Esophagus squamous epithelium (tissue), 5 donors: ENCODE data around the gene PRKAR1B. TPM values are rescaled to one million over a fixed set of nuclear protein-coding genes. Genes with fewer than 3 reads are reported as not detected.

ENCODE experiments used
- DNase-seq: peaks from one replicate; lab custom pipeline; 2025; lab: John Stamatoyannopoulos, UW
- H3K27ac ChIP-seq, 4 donors: fragments of 200-600 bp; sonication (generic); one replicate each; pipeline ENCODE4 v1.5.1; 2016 to 2019; ENCODE audit warnings: mild to moderate bottlenecking in 1 of 4
- H3K27me3 ChIP-seq, 4 donors: fragments of 200-600 bp; sonication (generic); 1 replicate in 3 of 4; 2 replicates in 1 of 4; pipeline versions ENCODE4 v1.5.1 to v1.6.0; 2017 to 2021; ENCODE audit warnings: antibody characterized with exemption in 1 of 4
- H3K36me3 ChIP-seq, 3 donors: fragments of 200-600 bp; sonication (generic); one replicate each; pipeline ENCODE4 v1.5.1; 2016 to 2019
- H3K4me1 ChIP-seq, 3 donors: fragments of 200-600 bp; sonication (generic); one replicate each; pipeline ENCODE4 v1.5.1; 2017 to 2019
- H3K4me3 ChIP-seq, 4 donors: fragments of 200-600 bp; sonication (generic); 1 replicate in 3 of 4; 2 replicates in 1 of 4; pipeline ENCODE4 v1.5.1; 2016 to 2019; ENCODE audit warnings: mild to moderate bottlenecking in 2 of 4, moderate library complexity in 1 of 4
- H3K9me3 ChIP-seq, 3 donors: fragments of 200-600 bp; sonication (generic); one replicate each; pipeline ENCODE4 v1.5.1; 2016 to 2019
- CTCF ChIP-seq, 6 experiments: fragments of 450-650 bp in 4 of 6; fragments of 200-600 bp in 2 of 6; sonication (generic) in 2 of 6; IDR thresholded peaks; one replicate each; pipeline ENCODE4 v1.5.1; 2016 to 2019; ENCODE audit warnings: antibody characterized with exemption in 6 of 6, mild to moderate bottlenecking in 4 of 6, moderate library complexity in 4 of 6
- POLR2A ChIP-seq, 4 donors: fragments of 450-650 bp; IDR thresholded peaks; one replicate each; pipeline ENCODE4 v1.6.1; 2017; ENCODE audit warnings: antibody characterized with exemption in 4 of 4, mild to moderate bottlenecking in 4 of 4, moderate library complexity in 3 of 4
- WGBS, 2 donors: methylation state at CpG; one replicate each; pipeline ENCODE4 v1.1.5; 2018; 5-methylcytosine and 5-hydroxymethylcytosine counted together
- intact Hi-C: fragments of 100-400 bp; cut with DNase I; formaldehyde crosslinking; loops from one replicate; pipeline ENCODE4 v1.15.0; 2022
- total RNA-seq, 4 donors: library from RNA; depleted of rRNA; stranded (reverse); fragments of >200 nt; gene quantifications; one replicate each; pipeline ENCODE4 v1.1.0, GENCODE V29; 2016
- donor health status: DM: yes; HTN: yes; CAD: no.

PRKAR1B gene
- total RNA-seq, 4 donors from 2014 or later = 10.2 to 13.1 (median 12.5) TPM

- Histone ChIP-seq H3K36me3 (no peaks in the 10 kb centered on the region), H3K9me3 (no peaks in the 10 kb centered on the region), H3K27me3 (peaks cover 0 to 61% (median 0%) of the 10 kb centered on the region in 4 donors), H3K4me1 (no peaks in the 10 kb centered on the region), H3K27ac (no peak overlapping the region), H3K4me3 (no peak overlapping the region)
- DNase-seq = no peak
- 65 to 78% methylated on average over 3 to 9 of the region's 10 CpGs for WGBS, 2 donors
- intact Hi-C loops = no loop called here
- TF ChIP-seq CTCF (IDR thresholded peaks at IDR 0.05) (no peak), POLR2A (IDR thresholded peaks at IDR 0.05) (no peak)
These were observed 195.3 kb downstream of the PRKAR1B start for GRCh38 chr7:531777-532176.

- no peaks in the 10 kb centered on the region for H3K9me3 ChIP-seq
- H3K27ac ChIP-seq = no peak overlapping the region
- H3K27me3 ChIP-seq = peaks cover 0 to 77% (median 0%) of the 10 kb centered on the region in 4 donors
- no peaks in the 10 kb centered on the region for H3K36me3 ChIP-seq
- 91 to 92% methylated on average over 2 of the region's 2 CpGs for WGBS, 2 donors
- intact Hi-C loops = no loop called here
- H3K4me3 ChIP-seq = no peak overlapping the region
- peaks cover 0 to 9% (median 4%) of the 10 kb centered on the region in 3 donors for H3K4me1 ChIP-seq
- no peak for DNase-seq
- no peak for TF ChIP-seq POLR2A (IDR thresholded peaks at IDR 0.05)
- no peak for TF ChIP-seq CTCF (IDR thresholded peaks at IDR 0.05)
These were observed 198.6 kb downstream of the PRKAR1B start for GRCh38 chr7:528451-528850.

- H3K4me3 ChIP-seq = no peak overlapping the region
- peaks cover 1 to 12% (median 8%) of the 10 kb centered on the region in 3 donors for H3K4me1 ChIP-seq
- 80 to 91% methylated on average over 4 of the region's 4 CpGs for WGBS, 2 donors
- intact Hi-C loops = no loop called here
- TF ChIP-seq POLR2A (IDR thresholded peaks at IDR 0.05) (no peak), CTCF (IDR thresholded peaks at IDR 0.05) (no peak)
- DNase-seq = no peak
- no peaks in the 10 kb centered on the region for H3K36me3 ChIP-seq
- H3K27ac ChIP-seq = no peak overlapping the region
- no peaks in the 10 kb centered on the region for H3K9me3 ChIP-seq
- peaks cover 0 to 77% (median 3%) of the 10 kb centered on the region in 4 donors for H3K27me3 ChIP-seq
These were observed 199.4 kb downstream of the PRKAR1B start for GRCh38 chr7:527723-528122.

GRCh38 chr7:526460-527034 is 200.5 kb downstream of the PRKAR1B start:
- no peak for DNase-seq
- intact Hi-C loops = no loop called here
- no peak overlapping the region for H3K4me3 ChIP-seq
- H3K9me3 ChIP-seq = no peaks in the 10 kb centered on the region
- TF ChIP-seq CTCF (IDR thresholded peaks at IDR 0.05) (no peak), POLR2A (IDR thresholded peaks at IDR 0.05) (no peak)
- 66 to 80% methylated on average over 1 to 6 of the region's 22 CpGs for WGBS, 2 donors
- no peaks in the 10 kb centered on the region for H3K36me3 ChIP-seq
- H3K27ac ChIP-seq = no peak overlapping the region
- peaks cover 13 to 24% (median 19%) of the 10 kb centered on the region in 3 donors for H3K4me1 ChIP-seq
- H3K27me3 ChIP-seq = peaks cover 0 to 78% (median 9%) of the 10 kb centered on the region in 4 donors

GRCh38 chr7:525740-526139 is 201.3 kb downstream of the PRKAR1B start:
- 49 to 56% methylated on average over 6 to 10 of the region's 12 CpGs for WGBS, 2 donors
- Histone ChIP-seq H3K4me1 (peaks cover 21 to 32% (median 28%) of the 10 kb centered on the region in 3 donors), H3K27ac (no peak overlapping the region), H3K9me3 (no peaks in the 10 kb centered on the region), H3K27me3 (peaks cover 0 to 81% (median 13%) of the 10 kb centered on the region in 4 donors), H3K4me3 (no peak overlapping the region), H3K36me3 (no peaks in the 10 kb centered on the region)
- TF ChIP-seq POLR2A (IDR thresholded peaks at IDR 0.05) (no peak), CTCF (IDR thresholded peaks at IDR 0.05) (no peak)
- intact Hi-C loops = no loop called here
- DNase-seq = no peak
